Measurements from ENCODE around the gene OR2V2. TPM values are rescaled to one million over a fixed set of nuclear protein-coding genes. Genes with fewer than 3 reads are reported as not detected.

OR2V2 gene
- total and polyA plus RNA-seq, 8 donors = not detected

- Histone ChIP-seq H3K36me3 (no peaks in the 10 kb centered on the region), H3K4me3 (no peak overlapping the region), H3K9me3 (no peaks in the 10 kb centered on the region), H3K27me3 (no peaks in the 10 kb centered on the region), H3K4me1 (no peaks in the 10 kb centered on the region), H3K27ac (no peak overlapping the region)
- FAIRE-seq = no peak
- ATAC-seq = no peak
- peak in 1 of 6 donors; percentile 16 for DNase-seq
- intact Hi-C loops (cut with DNase I) = no loop called here
- TF ChIP-seq CTCF (IDR thresholded peaks at IDR 0.05) = no peak
- WGBS, 2 donors = 78 to 90% methylated on average over 11 to 12 of the region's 12 CpGs
Observed at GRCh38 chr5:181198106-181198685, 50.8 kb downstream of the OR2V2 start.

- no peak for ATAC-seq
- intact Hi-C loops (cut with DNase I) = no loop called here
- Histone ChIP-seq H3K27me3 (no peaks in the 10 kb centered on the region), H3K9me3 (no peaks in the 10 kb centered on the region), H3K36me3 (no peaks in the 10 kb centered on the region), H3K4me3 (no peak overlapping the region), H3K27ac (no peak overlapping the region), H3K4me1 (no peaks in the 10 kb centered on the region)
- DNase-seq = no peak
- TF ChIP-seq CTCF (IDR thresholded peaks at IDR 0.05) = no peak
- 77 to 79% methylated on average over 9 of the region's 9 CpGs for WGBS, 2 donors
- no peak for FAIRE-seq
Observed at GRCh38 chr5:181198905-181199519, 51.6 kb downstream of the OR2V2 start.

- no peak for TF ChIP-seq CTCF (IDR thresholded peaks at IDR 0.05)
- FAIRE-seq (no peak), ATAC-seq (no peak), DNase-seq (peak in 1 of 6 donors; percentile 16)
- Histone ChIP-seq H3K36me3 (no peaks in the 10 kb centered on the region), H3K27ac (no peak overlapping the region), H3K4me3 (no peak overlapping the region), H3K27me3 (no peaks in the 10 kb centered on the region), H3K4me1 (no peaks in the 10 kb centered on the region), H3K9me3 (no peaks in the 10 kb centered on the region)
- WGBS, 2 donors = 64 to 68% methylated on average over 12 of the region's 12 CpGs
- intact Hi-C loops (cut with DNase I) = no loop called here
Observed at GRCh38 chr5:181199881-181200638, 52.7 kb downstream of the OR2V2 start.

GRCh38 chr5:181200816-181201215 lies 53.4 kb downstream of the OR2V2 start:
- no peak for ATAC-seq
- H3K27ac ChIP-seq = no peak overlapping the region
- H3K4me3 ChIP-seq = no peak overlapping the region
- no peaks in the 10 kb centered on the region for H3K9me3 ChIP-seq
- H3K4me1 ChIP-seq = peaks cover 0 to 2% (median 0%) of the 10 kb centered on the region in 3 donors
- H3K27me3 ChIP-seq = no peaks in the 10 kb centered on the region
- TF ChIP-seq CTCF (IDR thresholded peaks at IDR 0.05) = no peak
- no peak for DNase-seq
- FAIRE-seq = no peak
- no peaks in the 10 kb centered on the region for H3K36me3 ChIP-seq
- intact Hi-C loops (cut with DNase I) = no loop called here
- WGBS, 2 donors = 86 to 87% methylated on average over 4 of the region's 4 CpGs
